ENCODE results near the gene BMP7.

Gene BMP7

GRCh38 chr20:57221916-57222630 lies 44.4 kb downstream of the BMP7 start:
- H3K4me1 ChIP-seq (ENCODE audit: control insufficient read depth, insufficient read depth, low read length, poor library complexity, severe bottlenecking), result no peaks in the 10 kb centered on the region
- no peaks in the 10 kb centered on the region for H3K27me3 ChIP-seq (replicated peaks; ENCODE audit: control insufficient read depth, insufficient read depth, low read length, poor library complexity, severe bottlenecking)
- H3K27ac ChIP-seq (ENCODE audit: insufficient read depth, low read length, poor library complexity, severe bottlenecking), result no peak overlapping the region
- no peaks in the 10 kb centered on the region for H3K36me3 ChIP-seq (ENCODE audit: control insufficient read depth, insufficient read depth, low read length)
- no peak for DNase-seq
- H3K4me3 ChIP-seq (ENCODE audit: insufficient read depth, low read depth, low read length, poor library complexity, severe bottlenecking), result no peak overlapping the region
- H3K9me3 ChIP-seq (ENCODE audit: control insufficient read depth, low read length), result no peaks in the 10 kb centered on the region

DNA sequence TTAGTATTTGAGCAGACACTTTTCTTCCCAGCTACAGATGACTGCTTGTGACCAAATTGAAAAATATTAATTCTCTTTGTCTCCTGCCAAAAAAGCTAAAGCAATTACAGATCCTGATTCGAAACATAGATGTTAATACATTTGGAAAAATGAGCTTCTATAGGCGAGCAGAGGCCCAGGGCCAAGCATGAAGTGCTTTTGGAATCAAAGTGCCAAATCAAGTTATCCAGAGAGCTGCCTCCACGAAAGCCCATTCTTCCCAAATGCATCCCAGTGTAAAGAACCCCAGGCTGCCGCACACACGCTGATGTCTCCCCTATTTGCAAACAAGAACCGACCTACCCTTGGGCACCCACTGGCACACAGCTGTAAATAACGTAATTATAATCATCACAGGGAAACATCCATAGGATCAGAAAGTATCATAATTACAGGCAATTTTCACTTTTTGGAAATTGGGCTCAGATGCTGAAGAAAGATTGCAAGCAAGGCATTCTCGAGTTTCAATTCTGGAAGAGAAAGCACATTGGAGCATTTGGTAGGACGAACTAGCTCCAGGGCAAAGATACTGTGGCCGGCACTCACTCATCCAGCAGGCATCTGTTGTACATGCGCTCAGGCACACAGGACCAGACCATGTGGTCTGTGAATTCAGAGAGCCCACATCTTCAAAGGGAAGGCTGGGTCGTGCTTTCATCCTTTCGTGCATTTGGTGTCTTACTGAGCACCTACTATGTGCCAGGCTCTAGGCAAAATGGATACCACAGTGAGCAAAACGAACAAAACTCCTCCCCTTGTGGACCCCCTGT lies 45.9 kb downstream of the BMP7 start:
- Histone ChIP-seq H3K4me1 (ENCODE audit: control insufficient read depth, insufficient read depth, low read length, poor library complexity, severe bottlenecking) (no peaks in the 10 kb centered on the region), H3K36me3 (ENCODE audit: control insufficient read depth, insufficient read depth, low read length) (no peaks in the 10 kb centered on the region), H3K27me3 (replicated peaks; ENCODE audit: control insufficient read depth, insufficient read depth, low read length, poor library complexity, severe bottlenecking) (no peaks in the 10 kb centered on the region), H3K4me3 (ENCODE audit: insufficient read depth, low read depth, low read length, poor library complexity, severe bottlenecking) (no peak overlapping the region), H3K27ac (ENCODE audit: insufficient read depth, low read length, poor library complexity, severe bottlenecking) (no peak overlapping the region), H3K9me3 (ENCODE audit: control insufficient read depth, low read length) (no peaks in the 10 kb centered on the region)
- no peak for DNase-seq

DNA sequence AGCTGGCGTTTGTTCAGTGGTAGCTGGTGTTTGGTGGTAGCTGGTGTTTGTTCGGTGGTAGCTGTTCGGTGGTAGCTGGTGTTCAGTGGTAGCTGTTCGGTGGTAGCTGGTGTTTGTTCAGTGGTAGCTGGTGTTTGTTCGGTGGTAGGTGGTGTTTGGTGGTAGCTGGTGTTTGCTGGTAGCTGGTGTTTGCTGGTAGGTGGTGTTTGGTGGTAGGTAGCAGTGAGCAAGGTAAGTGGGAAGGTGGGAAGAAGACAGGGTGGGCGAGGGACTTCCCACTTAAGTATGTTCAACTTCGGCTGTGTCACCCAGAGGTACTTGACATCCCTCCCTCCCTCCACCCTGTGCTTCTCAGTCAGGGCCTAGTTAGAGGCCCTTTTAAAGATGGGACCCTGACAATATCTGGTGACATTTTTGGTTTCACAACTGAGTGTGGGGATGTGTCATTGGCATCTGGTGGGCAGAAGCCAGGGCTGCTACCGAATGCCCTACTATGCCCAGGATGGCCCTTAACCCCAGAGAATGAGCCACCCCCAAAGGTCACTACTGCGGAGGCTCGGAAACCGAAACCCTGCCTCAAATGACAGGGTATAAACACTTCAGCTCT lies 47.3 kb downstream of the BMP7 start:
- H3K36me3 ChIP-seq (ENCODE audit: control insufficient read depth, insufficient read depth, low read length), result no peaks in the 10 kb centered on the region
- H3K27ac ChIP-seq (ENCODE audit: insufficient read depth, low read length, poor library complexity, severe bottlenecking), result no peak overlapping the region
- no peaks in the 10 kb centered on the region for H3K27me3 ChIP-seq (replicated peaks; ENCODE audit: control insufficient read depth, insufficient read depth, low read length, poor library complexity, severe bottlenecking)
- H3K4me1 ChIP-seq (ENCODE audit: control insufficient read depth, insufficient read depth, low read length, poor library complexity, severe bottlenecking), result no peaks in the 10 kb centered on the region
- no peak for DNase-seq
- no peak overlapping the region for H3K4me3 ChIP-seq (ENCODE audit: insufficient read depth, low read depth, low read length, poor library complexity, severe bottlenecking)
- H3K9me3 ChIP-seq (ENCODE audit: control insufficient read depth, low read length), result no peaks in the 10 kb centered on the region

DNA sequence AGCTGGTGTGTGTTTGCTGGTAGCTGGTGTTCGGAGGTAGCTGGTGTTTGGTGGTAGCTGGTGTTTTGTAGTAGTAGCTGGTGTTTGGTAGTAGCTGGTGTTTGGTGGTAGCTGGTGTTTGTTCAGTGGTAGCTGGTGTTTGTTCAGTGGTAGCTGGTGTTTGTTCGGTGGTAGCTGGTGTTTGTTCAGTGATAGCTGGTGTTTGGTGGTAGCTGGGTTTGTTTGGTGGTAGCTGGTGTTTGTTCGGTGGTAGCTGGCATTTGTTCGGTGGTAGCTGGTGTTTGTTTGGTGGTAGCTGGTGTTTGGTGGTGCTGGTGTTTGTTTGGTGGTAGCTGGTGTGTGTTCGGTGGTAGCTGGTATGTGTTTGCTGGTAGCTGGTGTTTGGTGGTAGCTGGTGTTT lies 48.0 kb downstream of the BMP7 start:
- no peak for DNase-seq

DNA sequence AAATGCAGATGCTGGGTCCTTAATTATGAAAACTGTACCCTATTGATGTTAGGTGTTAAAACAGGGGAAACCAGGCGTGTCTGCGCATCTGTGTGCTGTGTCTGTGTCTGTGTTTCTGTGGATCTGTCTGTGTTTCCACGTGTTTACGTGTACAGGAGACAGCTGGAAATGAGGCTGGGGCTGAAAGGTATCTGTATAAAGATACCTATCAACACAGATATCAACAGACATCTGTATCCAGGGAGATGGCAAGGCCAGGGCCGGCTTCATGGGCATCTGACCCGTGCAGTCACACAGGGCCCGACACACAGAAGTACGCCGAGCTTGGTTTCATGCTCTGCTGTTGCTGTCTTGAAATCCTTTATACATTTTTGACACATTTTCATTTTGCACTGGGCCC lies 48.6 kb downstream of the BMP7 start:
- Histone ChIP-seq H3K27me3 (replicated peaks; ENCODE audit: control insufficient read depth, insufficient read depth, low read length, poor library complexity, severe bottlenecking) (no peaks in the 10 kb centered on the region), H3K36me3 (ENCODE audit: control insufficient read depth, insufficient read depth, low read length) (no peaks in the 10 kb centered on the region), H3K9me3 (ENCODE audit: control insufficient read depth, low read length) (no peaks in the 10 kb centered on the region), H3K4me1 (ENCODE audit: control insufficient read depth, insufficient read depth, low read length, poor library complexity, severe bottlenecking) (no peaks in the 10 kb centered on the region), H3K4me3 (ENCODE audit: insufficient read depth, low read depth, low read length, poor library complexity, severe bottlenecking) (no peak overlapping the region), H3K27ac (ENCODE audit: insufficient read depth, low read length, poor library complexity, severe bottlenecking) (no peak overlapping the region)
- DNase-seq, result no peak

More for the DNA sequence above, 48.0 kb downstream of the BMP7 start:
- no peaks in the 10 kb centered on the region for H3K36me3 ChIP-seq (ENCODE audit: control insufficient read depth, insufficient read depth, low read length)
- no peak overlapping the region for H3K4me3 ChIP-seq (ENCODE audit: insufficient read depth, low read depth, low read length, poor library complexity, severe bottlenecking)
- H3K27ac ChIP-seq (ENCODE audit: insufficient read depth, low read length, poor library complexity, severe bottlenecking), result no peak overlapping the region
- no peaks in the 10 kb centered on the region for H3K27me3 ChIP-seq (replicated peaks; ENCODE audit: control insufficient read depth, insufficient read depth, low read length, poor library complexity, severe bottlenecking)
- no peaks in the 10 kb centered on the region for H3K9me3 ChIP-seq (ENCODE audit: control insufficient read depth, low read length)
- H3K4me1 ChIP-seq (ENCODE audit: control insufficient read depth, insufficient read depth, low read length, poor library complexity, severe bottlenecking), result no peaks in the 10 kb centered on the region

DNA sequence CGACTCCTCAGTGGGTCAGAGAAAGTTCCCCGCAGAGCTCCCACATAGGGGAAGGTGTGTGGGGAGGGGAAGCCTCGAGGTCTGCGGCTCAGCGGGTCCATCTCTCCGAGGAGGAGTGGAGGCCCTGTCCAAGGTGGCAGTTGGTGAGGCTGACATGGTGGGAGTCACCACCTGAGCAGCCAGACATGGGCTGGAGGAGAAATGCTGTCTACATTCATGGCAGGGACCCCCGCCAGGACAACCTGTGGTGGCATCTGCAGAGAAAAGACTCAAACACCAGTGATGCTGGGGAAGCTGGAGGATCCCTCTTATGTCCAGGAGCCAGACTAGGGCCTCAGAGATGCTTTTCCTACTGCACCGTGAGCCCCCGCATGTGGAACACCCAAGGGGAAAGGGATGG lies 49.8 kb downstream of the BMP7 start:
- Histone ChIP-seq H3K36me3 (ENCODE audit: control insufficient read depth, insufficient read depth, low read length) (no peaks in the 10 kb centered on the region), H3K27me3 (replicated peaks; ENCODE audit: control insufficient read depth, insufficient read depth, low read length, poor library complexity, severe bottlenecking) (no peaks in the 10 kb centered on the region), H3K4me1 (ENCODE audit: control insufficient read depth, insufficient read depth, low read length, poor library complexity, severe bottlenecking) (no peaks in the 10 kb centered on the region), H3K4me3 (ENCODE audit: insufficient read depth, low read depth, low read length, poor library complexity, severe bottlenecking) (no peak overlapping the region), H3K9me3 (ENCODE audit: control insufficient read depth, low read length) (no peaks in the 10 kb centered on the region), H3K27ac (ENCODE audit: insufficient read depth, low read length, poor library complexity, severe bottlenecking) (no peak overlapping the region)
- DNase-seq, result no peak

DNA sequence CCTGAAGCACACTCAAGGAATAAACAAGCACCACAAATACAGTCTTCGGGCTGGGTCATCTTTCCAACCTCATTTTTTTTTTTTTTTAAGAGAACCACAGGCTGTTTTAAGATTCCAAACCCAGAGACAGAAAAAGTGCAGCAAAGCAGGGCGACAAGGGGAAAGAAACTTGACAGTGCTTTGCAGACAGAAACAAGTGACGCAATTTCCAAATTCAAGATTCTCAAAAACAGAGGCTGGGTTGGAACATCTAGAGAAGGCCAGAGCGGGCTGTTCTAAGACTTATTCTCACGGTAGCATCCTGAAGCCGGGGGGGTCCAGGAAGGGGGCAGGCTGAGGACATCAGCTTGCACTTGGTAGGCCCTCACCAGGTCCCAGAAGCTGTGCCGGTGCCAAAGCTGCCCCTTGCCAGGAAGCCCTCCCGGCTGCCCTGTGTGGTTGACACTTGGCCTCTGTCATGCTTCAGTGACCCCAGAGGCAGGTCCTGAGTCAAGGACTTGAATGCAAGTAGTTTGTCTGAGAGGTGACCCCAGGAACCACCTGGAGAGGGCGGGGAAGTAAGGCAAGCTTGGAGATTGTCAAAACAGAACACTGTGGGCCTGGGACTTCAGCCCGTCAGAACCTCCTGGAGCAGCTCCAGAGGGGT lies 50.5 kb downstream of the BMP7 start:
- Histone ChIP-seq H3K4me1 (ENCODE audit: control insufficient read depth, insufficient read depth, low read length, poor library complexity, severe bottlenecking) (no peaks in the 10 kb centered on the region), H3K4me3 (ENCODE audit: insufficient read depth, low read depth, low read length, poor library complexity, severe bottlenecking) (no peak overlapping the region), H3K27ac (ENCODE audit: insufficient read depth, low read length, poor library complexity, severe bottlenecking) (no peak overlapping the region), H3K9me3 (ENCODE audit: control insufficient read depth, low read length) (no peaks in the 10 kb centered on the region), H3K36me3 (ENCODE audit: control insufficient read depth, insufficient read depth, low read length) (no peaks in the 10 kb centered on the region), H3K27me3 (replicated peaks; ENCODE audit: control insufficient read depth, insufficient read depth, low read length, poor library complexity, severe bottlenecking) (no peaks in the 10 kb centered on the region)
- DNase-seq, result no peak

GRCh38 chr20:57215426-57215825 lies 51.0 kb downstream of the BMP7 start:
- Histone ChIP-seq H3K27ac (ENCODE audit: insufficient read depth, low read length, poor library complexity, severe bottlenecking) (no peak overlapping the region), H3K36me3 (ENCODE audit: control insufficient read depth, insufficient read depth, low read length) (no peaks in the 10 kb centered on the region)

GRCh38 chr20:57214948-57215347 lies 51.5 kb downstream of the BMP7 start:
- Histone ChIP-seq H3K27me3 (replicated peaks; ENCODE audit: control insufficient read depth, insufficient read depth, low read length, poor library complexity, severe bottlenecking) (no peaks in the 10 kb centered on the region), H3K4me3 (ENCODE audit: insufficient read depth, low read depth, low read length, poor library complexity, severe bottlenecking) (no peak overlapping the region), H3K9me3 (ENCODE audit: control insufficient read depth, low read length) (no peaks in the 10 kb centered on the region), H3K4me1 (ENCODE audit: control insufficient read depth, insufficient read depth, low read length, poor library complexity, severe bottlenecking) (no peaks in the 10 kb centered on the region), H3K27ac (ENCODE audit: insufficient read depth, low read length, poor library complexity, severe bottlenecking) (no peak overlapping the region), H3K36me3 (ENCODE audit: control insufficient read depth, insufficient read depth, low read length) (no peaks in the 10 kb centered on the region)
- DNase-seq, result no peak

More at GRCh38 chr20:57215426-57215825, 51.0 kb downstream of the BMP7 start:
- Histone ChIP-seq H3K9me3 (ENCODE audit: control insufficient read depth, low read length) (no peaks in the 10 kb centered on the region), H3K4me1 (ENCODE audit: control insufficient read depth, insufficient read depth, low read length, poor library complexity, severe bottlenecking) (no peaks in the 10 kb centered on the region), H3K4me3 (ENCODE audit: insufficient read depth, low read depth, low read length, poor library complexity, severe bottlenecking) (no peak overlapping the region), H3K27me3 (replicated peaks; ENCODE audit: control insufficient read depth, insufficient read depth, low read length, poor library complexity, severe bottlenecking) (no peaks in the 10 kb centered on the region)
- no peak for DNase-seq
